Measurements from ENCODE around the gene DNASE2B. TPM values are rescaled to one million over a fixed set of nuclear protein-coding genes. Genes with fewer than 3 reads are reported as not detected.
A peak's percentile ranks its signal among the peaks of the same experiment; 100 is the strongest.

The DNASE2B gene
- total and polyA plus RNA-seq, 2 donors (not counting 3 experiments of a cell fraction or from before 2014, with no cell fraction given): not detected

GRCh38 chr1:84365225-84366221 is 32.8 kb upstream of the DNASE2B start:
- TF ChIP-seq POLR2AphosphoS5 (IDR thresholded peaks at IDR 0.05; ENCODE audit: insufficient read depth, low read depth, low read length) (peak; percentile 82), JUN (IDR thresholded peaks at IDR 0.05; ENCODE audit: borderline replicate concordance, insufficient read depth, insufficient read length, low read depth) (peak; percentile 100), EZH2 (IDR thresholded peaks at IDR 0.05; ENCODE audit: borderline replicate concordance, low read depth, low read length, severe bottlenecking) (no peak), POLR2A (IDR thresholded peaks at IDR 0.05; ENCODE audit: low read depth, low read length) (peak; percentile 51), MAX (IDR thresholded peaks at IDR 0.05; ENCODE audit: insufficient read depth, insufficient read length) (no peak), GATA2 (IDR thresholded peaks at IDR 0.05; ENCODE audit: insufficient read depth, insufficient read length, low read depth, low read length) (peak; percentile 32), FOS (IDR thresholded peaks at IDR 0.05; ENCODE audit: borderline replicate concordance, insufficient read depth, low read length) (peak; percentile 99), CTCF (IDR thresholded peaks at IDR 0.05; ENCODE audit: extremely low read depth in 1 of 2, insufficient read depth in 1 of 2, low read depth in 1 of 2, low read length in 2 of 2) (no peak), MYC (IDR thresholded peaks at IDR 0.05; ENCODE audit: low read depth, low read length) (no peak)
- DNase-seq (ENCODE audit: low read depth, low spot score) (peak; percentile 96), FAIRE-seq (peak; percentile 98)
- Histone ChIP-seq H3K36me3 (ENCODE audit: control insufficient read depth in 2 of 2, extremely low read depth in 1 of 2, insufficient read depth in 2 of 2, low read length in 2 of 2) (no peaks in the 10 kb centered on the region), H3K27me3 (ENCODE audit: control insufficient read depth in 2 of 2, insufficient read depth in 2 of 2, low read length in 2 of 2) (no peaks in the 10 kb centered on the region), H3K79me2 (ENCODE audit: control insufficient read depth, insufficient read depth, low read length) (no peaks in the 10 kb centered on the region), H4K20me1 (replicated peaks; ENCODE audit: control insufficient read depth, extremely low read depth, insufficient read depth, low read length) (no peaks in the 10 kb centered on the region), H3K4me1 (ENCODE audit: control insufficient read depth, extremely low read depth, insufficient read depth, low read length) (peaks cover 28% of the 10 kb centered on the region), H3K4me3 (replicated peaks in 1 of 3; ENCODE audit: insufficient read depth in 1 of 3, low read depth in 1 of 3, low read length in 3 of 3) (no peak overlapping the region), H3K4me2 (ENCODE audit: insufficient read depth, low read length) (peak overlapping the region; percentile 40), H3K9ac (replicated peaks; ENCODE audit: extremely low read depth, insufficient read depth, low read length) (peak overlapping the region; percentile 68), H3K9me1 (replicated peaks; ENCODE audit: control insufficient read depth, extremely low read depth, insufficient read depth, low read length) (no peaks in the 10 kb centered on the region), H2AFZ (ENCODE audit: low read depth, low read length) (peak overlapping the region; percentile 52), H3K9me3 (replicated peaks; ENCODE audit: control insufficient read depth, insufficient read depth, low read length) (no peaks in the 10 kb centered on the region), H3K27ac (ENCODE audit: insufficient read depth, low read depth, low read length) (peak overlapping the region; percentile 97)
- intact Hi-C loops (cut with micrococcal nuclease): loop anchor here (1.0 to 2.0 kb wide), 11 partner anchors 17 to 254 kb away; partner anchors contain the start of genes GNG5, PRKACB, RPF1 and SAMD13
- ChIA-PET CTCF (interaction anchor here (0.6 to 1.5 kb wide), 7 partner anchors 17 to 224 kb away, joined by 3 to 4 read pairs (median 3); partner anchors contain the start of genes PRKACB and SAMD13), POLR2A (interaction anchor here (0.6 kb wide), 1 partner anchor 25 kb away, joined by 3 read pairs; no protein-coding TSS in a partner anchor)
- TSS peak; percentile 76 for BruUV-seq (replicated peaks)
- dilution Hi-C loops (cut with MboI; ENCODE audit: extremely low pct_ligation_motif_present, low sequenced_read_pairs): no loop called here
